HG03159 (cell line): ENCODE data around the gene THYN1.

ENCODE experiments used
- ATAC-seq: cut with Tn5 transposase; IDR thresholded peaks from one replicate; pipeline ENCODE4 v1.9.1; 2021; ENCODE audit warnings: mild to moderate bottlenecking, moderate library complexity; ENCODE audit not compliant: unreplicated experiment

The THYN1 gene

GRCh38 chr11:134226806-134227325 lies 26.3 kb downstream of the THYN1 start:
- no peak for ATAC-seq

GRCh38 chr11:134224710-134225664 lies 28.2 kb downstream of the THYN1 start:
- peak; percentile 16 for ATAC-seq

GRCh38 chr11:134223836-134224709 lies 29.1 kb downstream of the THYN1 start, which contains the start of the genes NCAPD3 and VPS26B:
TSS of gene NCAPD3 (minus strand) at chr11:134223967. CDS start at chr11:134223926, 41 bp downstream.
TSS of gene VPS26B (plus strand) at chr11:134224671. CDS start at chr11:134225123, 452 bp downstream.
- peak; percentile 79 for ATAC-seq

- ATAC-seq: no peak
Measured at GRCh38 chr11:134223121-134223520, 30.0 kb downstream of the THYN1 start.

GRCh38 chr11:134216816-134217215 lies 36.3 kb downstream of the THYN1 start:
- ATAC-seq: no peak

- ATAC-seq: no peak
Measured at GRCh38 chr11:134215836-134216235, 37.3 kb downstream of the THYN1 start.

- no peak for ATAC-seq
Measured at GRCh38 chr11:134207538-134208239, 45.5 kb downstream of the THYN1 start.

GRCh38 chr11:134206185-134206584 lies 47.0 kb downstream of the THYN1 start:
- no peak for ATAC-seq

GRCh38 chr11:134205729-134206128 lies 47.4 kb downstream of the THYN1 start:
- no peak for ATAC-seq

- ATAC-seq: no peak
Measured at GRCh38 chr11:134202661-134203060, 50.5 kb downstream of the THYN1 start.

GRCh38 chr11:134200688-134201087 lies 52.5 kb downstream of the THYN1 start:
- no peak for ATAC-seq

GRCh38 chr11:134199531-134199930 lies 53.6 kb downstream of the THYN1 start:
- no peak for ATAC-seq
